ENCODE results near the gene PDE6A. TPM values are rescaled to one million over a fixed set of nuclear protein-coding genes. Genes with fewer than 3 reads are reported as not detected.
A peak's percentile ranks its signal among the peaks of the same experiment; 100 is the strongest.

PDE6A gene
- polyA plus RNA-seq, 1 donor = 1.0 TPM

DNA sequence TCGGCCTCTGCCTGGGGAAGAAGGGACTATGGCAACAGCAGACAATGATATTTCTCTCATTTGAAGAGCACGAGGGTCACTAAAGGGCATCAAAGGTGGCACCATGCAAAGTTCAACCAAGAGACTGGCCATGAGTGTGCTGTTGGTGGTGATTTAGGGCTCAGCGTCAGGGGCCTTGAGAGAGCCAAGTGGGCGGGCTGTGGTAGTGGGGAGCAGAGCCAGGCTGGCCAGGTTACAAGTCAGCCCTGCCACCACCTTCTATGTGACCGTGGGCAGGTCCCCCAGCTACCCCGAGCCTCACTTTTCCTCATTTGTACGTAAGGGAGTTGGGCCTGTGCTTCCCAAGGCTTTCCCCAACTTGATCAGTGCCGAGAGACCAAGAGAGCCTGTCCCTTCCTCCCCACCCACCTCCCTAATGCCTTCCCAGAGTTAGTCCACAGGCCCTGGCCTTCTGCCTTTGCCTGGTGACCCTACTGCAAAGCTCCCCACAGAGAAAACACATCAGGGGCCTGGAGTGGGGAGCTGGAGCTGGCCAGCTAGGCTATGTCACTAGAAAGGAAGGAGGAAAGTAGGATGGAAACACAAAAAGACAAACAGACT, 104.3 kb downstream of the PDE6A start:
- no peak overlapping the region for H3K4me3 ChIP-seq (ENCODE audit: low read length)
- H3K27ac ChIP-seq (ENCODE audit: low read length) = peak overlapping the region; percentile 11
- H3K36me3 ChIP-seq (ENCODE audit: control insufficient read depth, insufficient read depth, low read length) = peaks cover 31% of the 10 kb centered on the region
- no peaks in the 10 kb centered on the region for H3K27me3 ChIP-seq (ENCODE audit: control insufficient read depth, insufficient read depth, low read length)
- no peaks in the 10 kb centered on the region for H3K4me1 ChIP-seq (ENCODE audit: control insufficient read depth, insufficient read depth, low read length)
- DNase-seq = no peak
- H3K9me3 ChIP-seq (ENCODE audit: control insufficient read depth, low read depth, low read length) = no peaks in the 10 kb centered on the region
- no CpG with 5 or more reads among the region's 8 CpGs for whole genome bisulfite sequencing (ENCODE audit: insufficient coverage, low lambda C conversion rate)

- WGBS (ENCODE audit: insufficient coverage, low lambda C conversion rate) = no CpG with 5 or more reads among the region's 16 CpGs
- no peaks in the 10 kb centered on the region for H3K9me3 ChIP-seq (ENCODE audit: control insufficient read depth, low read depth, low read length)
- DNase-seq = no peak
- no peaks in the 10 kb centered on the region for H3K27me3 ChIP-seq (ENCODE audit: control insufficient read depth, insufficient read depth, low read length)
- H3K4me1 ChIP-seq (ENCODE audit: control insufficient read depth, insufficient read depth, low read length) = no peaks in the 10 kb centered on the region
- no peak overlapping the region for H3K4me3 ChIP-seq (ENCODE audit: low read length)
- peak overlapping the region; percentile 11 for H3K27ac ChIP-seq (ENCODE audit: low read length)
- H3K36me3 ChIP-seq (ENCODE audit: control insufficient read depth, insufficient read depth, low read length) = peaks cover 27% of the 10 kb centered on the region
Measured at GRCh38 chr5:149839761-149840160, 104.8 kb downstream of the PDE6A start.

DNA sequence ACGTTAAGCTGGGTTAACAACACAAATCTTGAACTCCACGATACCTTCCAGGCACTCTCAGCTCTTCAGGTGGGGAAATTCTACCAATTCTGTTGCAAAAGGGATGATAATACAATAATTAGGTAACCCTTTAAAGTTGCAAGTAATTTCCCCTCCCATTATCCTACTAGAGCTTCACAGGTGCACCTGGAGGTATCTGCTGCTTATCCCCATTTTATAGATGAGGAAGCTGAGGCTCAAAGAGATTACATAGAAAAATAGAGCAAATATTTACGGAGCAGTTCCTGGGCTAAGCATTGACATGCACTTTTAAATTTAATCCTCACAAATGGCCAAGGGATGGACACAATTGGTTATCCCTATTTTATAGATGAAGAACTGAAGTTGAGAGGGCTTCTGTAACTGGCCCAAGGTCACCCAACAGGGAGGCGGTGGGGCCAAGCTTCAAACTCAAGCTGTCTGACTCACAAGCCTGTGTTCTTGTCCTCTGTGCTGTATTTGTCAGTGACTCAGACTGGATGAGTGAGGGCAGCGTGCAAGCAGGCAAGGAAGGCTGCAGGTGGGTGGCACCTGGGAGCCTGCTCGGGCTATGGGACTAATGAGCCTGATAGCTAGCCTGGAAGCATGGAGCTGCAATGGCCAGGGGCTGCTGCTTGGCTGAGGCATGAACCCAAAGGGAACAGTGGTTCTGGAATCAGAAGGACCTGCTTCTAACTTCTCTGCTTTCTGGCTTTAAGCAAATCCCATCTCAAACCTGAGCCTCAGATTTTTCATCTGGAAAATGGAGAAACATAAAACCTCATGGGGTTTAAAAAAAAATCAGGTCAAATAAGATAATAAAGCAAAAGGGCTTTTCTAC, 105.5 kb downstream of the PDE6A start:
- Histone ChIP-seq H3K4me3 (ENCODE audit: low read length) (no peak overlapping the region), H3K9me3 (ENCODE audit: control insufficient read depth, low read depth, low read length) (no peaks in the 10 kb centered on the region), H3K27ac (ENCODE audit: low read length) (no peak overlapping the region), H3K36me3 (ENCODE audit: control insufficient read depth, insufficient read depth, low read length) (peaks cover 27% of the 10 kb centered on the region), H3K4me1 (ENCODE audit: control insufficient read depth, insufficient read depth, low read length) (no peaks in the 10 kb centered on the region), H3K27me3 (ENCODE audit: control insufficient read depth, insufficient read depth, low read length) (no peaks in the 10 kb centered on the region)
- no CpG with 5 or more reads among the region's 6 CpGs for WGBS (ENCODE audit: insufficient coverage, low lambda C conversion rate)
- no peak for DNase-seq

- H3K27ac ChIP-seq (ENCODE audit: low read length) = no peak overlapping the region
- no peaks in the 10 kb centered on the region for H3K4me1 ChIP-seq (ENCODE audit: control insufficient read depth, insufficient read depth, low read length)
- peak; percentile 54 for DNase-seq
- peaks cover 3% of the 10 kb centered on the region for H3K9me3 ChIP-seq (ENCODE audit: control insufficient read depth, low read depth, low read length)
- H3K4me3 ChIP-seq (ENCODE audit: low read length) = no peak overlapping the region
- WGBS (ENCODE audit: insufficient coverage, low lambda C conversion rate) = no CpG with 5 or more reads among the region's 7 CpGs
- no peaks in the 10 kb centered on the region for H3K27me3 ChIP-seq (ENCODE audit: control insufficient read depth, insufficient read depth, low read length)
- H3K36me3 ChIP-seq (ENCODE audit: control insufficient read depth, insufficient read depth, low read length) = peaks cover 36% of the 10 kb centered on the region
Measured at GRCh38 chr5:149837680-149838269, 106.8 kb downstream of the PDE6A start.

DNA sequence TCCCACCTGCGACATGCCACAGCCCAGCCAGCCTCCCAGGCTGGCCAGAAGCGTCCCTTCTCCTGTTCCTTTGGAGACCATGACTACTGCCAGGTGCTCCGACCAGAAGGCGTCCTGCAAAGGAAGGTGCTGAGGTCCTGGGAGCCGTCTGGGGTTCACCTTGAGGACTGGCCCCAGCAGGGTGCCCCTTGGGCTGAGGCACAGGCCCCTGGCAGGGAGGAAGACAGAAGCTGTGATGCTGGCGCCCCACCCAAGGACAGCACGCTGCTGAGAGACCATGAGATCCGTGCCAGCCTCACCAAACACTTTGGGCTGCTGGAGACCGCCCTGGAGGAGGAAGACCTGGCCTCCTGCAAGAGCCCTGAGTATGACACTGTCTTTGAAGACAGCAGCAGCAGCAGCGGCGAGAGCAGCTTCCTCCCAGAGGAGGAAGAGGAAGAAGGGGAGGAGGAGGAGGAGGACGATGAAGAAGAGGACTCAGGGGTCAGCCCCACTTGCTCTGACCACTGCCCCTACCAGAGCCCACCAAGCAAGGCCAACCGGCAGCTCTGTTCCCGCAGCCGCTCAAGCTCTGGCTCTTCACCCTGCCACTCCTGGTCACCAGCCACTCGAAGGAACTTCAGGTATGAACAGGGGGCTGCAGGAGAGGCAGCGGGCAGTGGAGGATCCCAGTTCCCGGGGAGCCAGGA, 108.0 kb downstream of the PDE6A start:
- Histone ChIP-seq H3K9me3 (ENCODE audit: control insufficient read depth, low read depth, low read length) (peaks cover 3% of the 10 kb centered on the region), H3K27me3 (ENCODE audit: control insufficient read depth, insufficient read depth, low read length) (no peaks in the 10 kb centered on the region), H3K27ac (ENCODE audit: low read length) (no peak overlapping the region), H3K4me1 (ENCODE audit: control insufficient read depth, insufficient read depth, low read length) (no peaks in the 10 kb centered on the region), H3K4me3 (ENCODE audit: low read length) (no peak overlapping the region), H3K36me3 (ENCODE audit: control insufficient read depth, insufficient read depth, low read length) (peaks cover 38% of the 10 kb centered on the region)
- DNase-seq = no peak
- WGBS (ENCODE audit: insufficient coverage, low lambda C conversion rate) = no CpG with 5 or more reads among the region's 18 CpGs

DNA sequence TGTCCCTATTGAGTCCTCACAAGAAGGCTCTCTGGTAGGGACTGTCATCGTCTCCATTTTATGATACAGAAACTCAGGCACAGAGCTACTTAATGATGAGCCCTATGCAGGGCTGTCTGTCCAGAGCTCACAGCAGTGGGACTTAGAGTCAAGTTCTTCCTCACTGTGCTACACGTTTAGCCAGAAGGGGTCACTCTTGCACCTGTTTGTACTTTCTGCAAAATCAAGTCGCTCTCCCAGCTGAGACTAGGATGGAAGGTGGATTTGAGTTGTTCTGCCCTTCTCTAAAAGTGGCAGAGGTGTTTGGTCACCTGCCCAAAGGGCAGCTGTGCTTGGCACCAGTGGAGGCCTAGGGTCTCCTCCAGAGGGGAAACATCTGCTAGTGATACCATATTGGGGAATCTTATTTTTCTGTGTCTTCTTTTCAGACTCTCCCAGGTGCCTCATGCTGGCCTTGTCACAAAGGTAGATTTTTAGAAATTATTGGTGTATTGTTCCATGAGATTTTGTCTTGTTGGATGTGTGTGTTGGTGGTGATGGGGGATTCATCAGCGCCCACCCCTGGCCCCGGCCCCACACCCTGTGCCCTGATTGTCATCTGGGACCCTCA, 110.2 kb downstream of the PDE6A start:
- no peaks in the 10 kb centered on the region for H3K4me1 ChIP-seq (ENCODE audit: control insufficient read depth, insufficient read depth, low read length)
- no peak overlapping the region for H3K4me3 ChIP-seq (ENCODE audit: low read length)
- no peak overlapping the region for H3K27ac ChIP-seq (ENCODE audit: low read length)
- peaks cover 41% of the 10 kb centered on the region for H3K36me3 ChIP-seq (ENCODE audit: control insufficient read depth, insufficient read depth, low read length)
- peaks cover 3% of the 10 kb centered on the region for H3K9me3 ChIP-seq (ENCODE audit: control insufficient read depth, low read depth, low read length)
- no CpG with 5 or more reads among the region's 5 CpGs for WGBS (ENCODE audit: insufficient coverage, low lambda C conversion rate)
- no peaks in the 10 kb centered on the region for H3K27me3 ChIP-seq (ENCODE audit: control insufficient read depth, insufficient read depth, low read length)
- DNase-seq = peak; percentile 64 to 77

- DNase-seq = no peak
- H3K9me3 ChIP-seq (ENCODE audit: control insufficient read depth, low read depth, low read length) = peaks cover 3% of the 10 kb centered on the region
- no peak overlapping the region for H3K27ac ChIP-seq (ENCODE audit: low read length)
- H3K27me3 ChIP-seq (ENCODE audit: control insufficient read depth, insufficient read depth, low read length) = no peaks in the 10 kb centered on the region
- peaks cover 3% of the 10 kb centered on the region for H3K4me1 ChIP-seq (ENCODE audit: control insufficient read depth, insufficient read depth, low read length)
- no peak overlapping the region for H3K4me3 ChIP-seq (ENCODE audit: low read length)
- WGBS (ENCODE audit: insufficient coverage, low lambda C conversion rate) = 95% methylated on average over 5 of the region's 30 CpGs
- H3K36me3 ChIP-seq (ENCODE audit: control insufficient read depth, insufficient read depth, low read length) = peaks cover 41% of the 10 kb centered on the region
Measured at GRCh38 chr5:149833116-149833827, 111.3 kb downstream of the PDE6A start.

DNA sequence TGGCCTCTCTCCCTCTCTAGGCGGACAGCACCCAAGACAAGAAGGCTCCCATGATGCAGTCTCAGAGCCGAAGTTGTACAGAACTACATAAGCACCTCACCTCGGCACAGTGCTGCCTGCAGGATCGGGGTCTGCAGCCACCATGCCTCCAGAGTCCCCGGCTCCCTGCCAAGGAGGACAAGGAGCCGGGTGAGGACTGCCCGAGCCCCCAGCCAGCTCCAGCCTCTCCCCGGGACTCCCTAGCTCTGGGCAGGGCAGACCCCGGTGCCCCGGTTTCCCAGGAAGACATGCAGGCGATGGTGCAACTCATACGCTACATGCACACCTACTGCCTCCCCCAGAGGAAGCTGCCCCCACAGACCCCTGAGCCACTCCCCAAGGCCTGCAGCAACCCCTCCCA, 112.0 kb downstream of the PDE6A start:
- no CpG with 5 or more reads among the region's 12 CpGs for WGBS (ENCODE audit: insufficient coverage, low lambda C conversion rate)
- Histone ChIP-seq H3K4me1 (ENCODE audit: control insufficient read depth, insufficient read depth, low read length) (peaks cover 3% of the 10 kb centered on the region), H3K36me3 (ENCODE audit: control insufficient read depth, insufficient read depth, low read length) (peaks cover 41% of the 10 kb centered on the region), H3K4me3 (ENCODE audit: low read length) (no peak overlapping the region), H3K27ac (ENCODE audit: low read length) (no peak overlapping the region), H3K27me3 (ENCODE audit: control insufficient read depth, insufficient read depth, low read length) (no peaks in the 10 kb centered on the region), H3K9me3 (ENCODE audit: control insufficient read depth, low read depth, low read length) (peaks cover 3% of the 10 kb centered on the region)
- no peak for DNase-seq

- DNase-seq = no peak
- no peaks in the 10 kb centered on the region for H3K27me3 ChIP-seq (ENCODE audit: control insufficient read depth, insufficient read depth, low read length)
- H3K4me1 ChIP-seq (ENCODE audit: control insufficient read depth, insufficient read depth, low read length) = peaks cover 3% of the 10 kb centered on the region
- no peak overlapping the region for H3K4me3 ChIP-seq (ENCODE audit: low read length)
- no peak overlapping the region for H3K27ac ChIP-seq (ENCODE audit: low read length)
- no CpG with 5 or more reads among the region's 5 CpGs for WGBS (ENCODE audit: insufficient coverage, low lambda C conversion rate)
- H3K9me3 ChIP-seq (ENCODE audit: control insufficient read depth, low read depth, low read length) = peaks cover 3% of the 10 kb centered on the region
- peaks cover 43% of the 10 kb centered on the region for H3K36me3 ChIP-seq (ENCODE audit: control insufficient read depth, insufficient read depth, low read length)
Measured at GRCh38 chr5:149831492-149831891, 113.1 kb downstream of the PDE6A start.

Measured in large intestine (tissue), 3 donors.